Mucosa of descending colon (tissue), 3 donors: Measurements from ENCODE around the gene TAPBPL. TPM values are rescaled to one million over a fixed set of nuclear protein-coding genes. Genes with fewer than 3 reads are reported as not detected.
A peak's percentile ranks its signal among the peaks of the same experiment; 100 is the strongest.
"Not testable (repeated sequence)": the region's sequence is repeated elsewhere in the genome, so short reads cannot be mapped to it uniquely, and the experiment has no call there.

Source experiments
- ATAC-seq: fragments of 200-7000 bp; cut with Tn5 transposase; one replicate; pipeline ENCODE4 v1.9.1; 2020; ENCODE audit warnings: mild to moderate bottlenecking, moderate library complexity
- DNase-seq, 3 donors: peaks; one replicate each; pipeline ENCODE4 v3.0.0-alpha.2; 2020
- H3K36me3 ChIP-seq: fragments of 200-600 bp; one replicate; pipeline ENCODE4 v1.8.0; 2021; ENCODE audit warnings: low read depth, mild to moderate bottlenecking
- H3K4me1 ChIP-seq: fragments of 200-600 bp; one replicate; pipeline ENCODE4 v1.8.0; 2021; ENCODE audit warnings: low read depth, mild to moderate bottlenecking
- H3K4me3 ChIP-seq: fragments of 200-600 bp; one replicate; pipeline ENCODE4 v1.8.0; 2021; ENCODE audit warnings: mild to moderate bottlenecking
- H3K9me3 ChIP-seq: fragments of 200-600 bp; one replicate; pipeline ENCODE4 v1.8.0; 2021; ENCODE audit warnings: mild to moderate bottlenecking
- intact Hi-C, 2 donors: fragments of 100-400 bp; cut with DNase I in 1 of 2; cut with micrococcal nuclease in 1 of 2; formaldehyde crosslinking; loops; one replicate each; pipeline versions ENCODE4 v1.11.0 to v1.11.1; 2022; cut with DNase I, micrococcal nuclease
- total RNA-seq, 3 donors: library from RNA; stranded (reverse); fragmentation: NEBNext Ultra II Directional in 2 of 3; extraction: Animal tissue kit (Norgen Biotek cat#: 25700) in 2 of 3; gene quantifications; one replicate each; pipeline versions ENCODE4 v1.2.1 to v1.2.4, GENCODE V29; 2021 to 2023
- TF ChIP-seq, protein P1 (sequence below): fragments of 200-600 bp; IDR thresholded peaks from one replicate; pipeline ENCODE4 v1.8.0; 2022; ENCODE audit warnings: antibody characterized with exemption, mild to moderate bottlenecking
- donor health status: DM: no; HTN: no; CAD: no; lungs with moderate emphysema.
- donor health status: DM: no; HTN: no; CAD: no.
- donor health status: DM: no; HTN: yes; CAD: no.

Gene TAPBPL
- total RNA-seq, 3 donors from 2014 or later = 40.9 to 107 (median 72.0) TPM

DNA sequence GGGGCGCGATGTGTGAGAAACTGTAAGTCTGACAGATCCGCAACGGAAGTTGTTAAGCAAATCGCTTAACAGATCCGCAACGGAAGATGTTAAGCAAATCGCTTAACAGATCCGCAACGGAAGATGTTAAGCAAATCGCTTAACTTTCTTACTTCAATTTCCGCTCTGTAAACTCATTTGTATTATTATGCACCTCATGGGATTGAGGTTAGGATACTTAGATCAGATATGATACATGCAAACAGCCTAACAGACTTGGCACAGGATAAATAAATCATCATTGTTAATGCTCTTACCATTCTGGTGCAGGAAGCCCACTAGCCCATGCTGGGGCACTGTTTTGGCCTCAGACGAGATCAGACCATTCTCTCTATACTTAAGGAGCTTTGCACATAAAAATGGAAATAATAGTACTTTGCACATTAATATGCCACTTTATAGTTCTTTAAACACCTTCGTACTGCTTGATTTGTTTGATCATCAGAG lies 42.5 kb downstream of the TAPBPL start:
- TF ChIP-seq, protein P1, sequence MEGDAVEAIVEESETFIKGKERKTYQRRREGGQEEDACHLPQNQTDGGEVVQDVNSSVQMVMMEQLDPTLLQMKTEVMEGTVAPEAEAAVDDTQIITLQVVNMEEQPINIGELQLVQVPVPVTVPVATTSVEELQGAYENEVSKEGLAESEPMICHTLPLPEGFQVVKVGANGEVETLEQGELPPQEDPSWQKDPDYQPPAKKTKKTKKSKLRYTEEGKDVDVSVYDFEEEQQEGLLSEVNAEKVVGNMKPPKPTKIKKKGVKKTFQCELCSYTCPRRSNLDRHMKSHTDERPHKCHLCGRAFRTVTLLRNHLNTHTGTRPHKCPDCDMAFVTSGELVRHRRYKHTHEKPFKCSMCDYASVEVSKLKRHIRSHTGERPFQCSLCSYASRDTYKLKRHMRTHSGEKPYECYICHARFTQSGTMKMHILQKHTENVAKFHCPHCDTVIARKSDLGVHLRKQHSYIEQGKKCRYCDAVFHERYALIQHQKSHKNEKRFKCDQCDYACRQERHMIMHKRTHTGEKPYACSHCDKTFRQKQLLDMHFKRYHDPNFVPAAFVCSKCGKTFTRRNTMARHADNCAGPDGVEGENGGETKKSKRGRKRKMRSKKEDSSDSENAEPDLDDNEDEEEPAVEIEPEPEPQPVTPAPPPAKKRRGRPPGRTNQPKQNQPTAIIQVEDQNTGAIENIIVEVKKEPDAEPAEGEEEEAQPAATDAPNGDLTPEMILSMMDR = no peak
- Histone ChIP-seq H3K9me3 (no peaks in the 10 kb centered on the region), H3K4me3 (peak overlapping the region; percentile 48), H3K4me1 (peaks cover 19% of the 10 kb centered on the region), H3K36me3 (no peaks in the 10 kb centered on the region)
- intact Hi-C loops = loop anchor here in 1 of 2 donors (5.0 kb wide), 1 partner anchor 43 kb away; no protein-coding TSS in a partner anchor
- DNase-seq (no peak), ATAC-seq (peak; percentile 47)

DNA sequence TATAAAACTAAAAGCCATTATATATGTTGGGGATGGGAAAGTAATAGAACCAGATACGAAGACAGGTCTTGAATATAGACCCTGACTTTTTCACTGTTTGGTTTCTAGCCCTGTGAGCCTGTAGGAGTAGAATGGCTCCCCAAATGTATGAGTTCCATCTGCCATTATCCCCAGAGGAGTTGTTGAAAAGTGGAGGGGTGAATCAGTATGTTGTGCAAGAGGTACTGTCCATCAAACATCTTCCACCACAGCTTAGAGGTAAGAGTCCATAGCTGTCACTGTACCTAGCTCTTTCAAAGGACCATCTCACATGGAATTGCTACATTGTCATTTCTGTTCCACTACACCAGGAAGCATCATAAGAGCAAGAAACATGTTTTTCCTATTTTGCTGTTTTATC lies 43.1 kb downstream of the TAPBPL start:
- ATAC-seq (no peak), DNase-seq (no peak)
- Histone ChIP-seq H3K9me3 (no peaks in the 10 kb centered on the region), H3K4me3 (no peak overlapping the region), H3K4me1 (peaks cover 19% of the 10 kb centered on the region), H3K36me3 (no peaks in the 10 kb centered on the region)
- TF ChIP-seq, protein P1 = no peak
- intact Hi-C loops = loop anchor here in 1 of 2 donors (5.0 kb wide), 1 partner anchor 42 kb away; no protein-coding TSS in a partner anchor

DNA sequence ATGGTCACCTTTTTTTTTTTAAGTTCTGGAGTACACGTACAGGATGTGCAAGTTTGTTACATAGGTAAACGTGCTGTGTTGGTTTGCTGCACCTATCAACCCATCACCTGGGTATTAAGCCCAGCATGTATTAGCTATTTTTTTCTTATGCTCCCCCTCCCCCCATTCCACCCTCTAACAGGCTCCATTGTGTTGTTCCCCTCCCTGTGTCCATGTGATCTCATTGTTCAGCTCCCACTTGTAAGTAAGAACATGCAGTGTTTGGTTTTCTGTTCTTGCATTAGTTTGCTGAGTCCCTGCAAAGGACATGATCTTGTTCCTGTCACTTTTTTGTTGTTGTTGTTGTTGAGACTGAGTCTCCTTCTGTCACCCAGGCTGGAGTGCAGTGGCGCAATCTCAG lies 45.4 kb downstream of the TAPBPL start:
- DNase-seq = not testable (repeated sequence)

DNA sequence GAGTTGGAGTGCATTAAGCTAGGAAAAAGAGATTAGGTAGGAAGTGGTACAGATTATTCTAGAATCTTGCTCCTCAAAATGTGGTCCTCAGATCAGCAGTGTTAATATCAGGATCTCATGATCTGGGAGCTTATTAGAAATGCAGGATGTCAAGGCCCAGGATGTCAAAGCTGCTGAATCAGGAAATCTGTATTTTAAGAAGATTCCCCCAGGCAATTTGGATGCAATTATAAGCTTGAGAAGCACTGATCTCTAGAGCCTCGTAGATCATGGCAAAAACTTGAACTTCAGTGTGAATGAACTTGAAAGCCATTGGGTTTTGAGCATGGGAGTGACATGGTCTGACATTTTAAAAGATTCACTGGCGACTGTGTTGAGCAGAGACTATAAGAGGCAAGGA lies 48.6 kb downstream of the TAPBPL start:
- H3K4me3 ChIP-seq = no peak overlapping the region
- no peaks in the 10 kb centered on the region for H3K9me3 ChIP-seq
- H3K36me3 ChIP-seq = no peaks in the 10 kb centered on the region
- no peak for ATAC-seq
- H3K4me1 ChIP-seq = peaks cover 3% of the 10 kb centered on the region
- intact Hi-C loops = no loop called here
- DNase-seq = no peak
- TF ChIP-seq, protein P1 = no peak

More for the DNA sequence above, 45.4 kb downstream of the TAPBPL start:
- H3K9me3 ChIP-seq, H3K4me3 ChIP-seq, H3K36me3 ChIP-seq, ATAC-seq, intact Hi-C loops: not testable (repeated sequence)
- peaks cover 18% of the 10 kb centered on the region for H3K4me1 ChIP-seq

DNA sequence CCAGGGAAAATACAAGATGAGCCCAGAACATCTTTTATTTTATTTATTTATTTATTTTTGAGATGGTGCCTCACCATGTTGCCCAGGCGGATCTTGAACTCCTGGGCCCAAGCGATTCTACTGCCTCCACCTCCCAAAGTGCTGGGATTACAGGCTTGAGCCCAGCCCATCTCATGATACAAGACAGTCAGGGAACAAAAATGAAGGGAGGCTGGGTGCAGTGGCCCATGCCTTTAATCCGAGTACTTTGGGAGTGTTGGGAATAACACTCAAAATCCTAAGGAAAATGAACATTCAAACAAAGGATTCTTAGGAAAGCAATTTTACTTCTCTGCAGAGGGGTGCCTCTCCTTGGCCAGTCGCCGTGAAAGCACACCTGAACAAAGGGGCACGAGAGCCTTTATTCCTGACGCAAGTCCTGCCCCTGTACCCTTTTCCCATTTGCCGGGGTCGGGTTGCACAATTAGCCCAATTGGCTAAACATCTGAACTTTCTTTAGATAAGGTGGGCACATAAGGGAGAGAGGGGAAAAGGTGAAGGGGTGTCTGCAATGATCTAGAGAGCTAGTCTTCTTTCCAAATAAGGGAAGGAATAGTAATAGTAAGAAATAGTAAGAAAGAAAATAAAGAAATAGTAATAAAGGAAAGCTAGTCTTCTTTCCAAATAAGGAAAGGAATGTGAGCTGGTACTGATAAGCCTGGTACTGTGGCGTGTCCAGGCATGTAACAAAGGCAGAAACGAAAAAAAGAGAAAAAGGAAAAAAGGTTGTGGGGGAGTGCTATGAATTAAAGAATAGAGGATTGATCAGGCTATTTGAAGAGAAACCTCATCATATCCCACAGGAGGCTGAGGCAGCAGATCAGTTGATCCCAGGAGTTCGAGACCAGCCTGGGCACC lies 55.5 kb downstream of the TAPBPL start:
- Histone ChIP-seq H3K4me3 (no peak overlapping the region), H3K9me3 (no peaks in the 10 kb centered on the region), H3K4me1 (no peaks in the 10 kb centered on the region), H3K36me3 (no peaks in the 10 kb centered on the region)
- DNase-seq (no peak), ATAC-seq (no peak)
- TF ChIP-seq, protein P1 = no peak
- intact Hi-C loops = no loop called here

DNA sequence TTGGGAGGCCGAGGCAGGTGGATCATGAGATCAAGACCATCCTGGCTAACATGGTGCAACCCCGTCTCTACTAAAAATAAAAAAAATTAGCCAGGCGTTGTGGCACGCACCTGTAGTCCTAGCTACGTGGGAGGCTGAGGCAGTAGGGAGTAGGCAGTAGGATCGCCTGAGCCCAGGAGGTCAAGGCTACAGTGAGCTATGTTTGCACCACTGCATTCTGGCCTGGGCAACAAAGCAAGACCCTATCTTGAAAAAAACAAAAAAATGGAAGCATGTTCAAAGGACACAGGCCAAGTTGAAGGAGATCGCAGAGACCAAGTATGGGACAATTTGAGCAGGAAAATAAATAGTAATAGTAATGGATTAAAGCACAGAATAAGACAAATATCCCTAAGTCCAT lies 56.2 kb downstream of the TAPBPL start:
- intact Hi-C loops = no loop called here
- Histone ChIP-seq H3K36me3 (no peaks in the 10 kb centered on the region), H3K4me1 (no peaks in the 10 kb centered on the region), H3K9me3 (no peaks in the 10 kb centered on the region), H3K4me3 (no peak overlapping the region)
- no peak for DNase-seq
- no peak for ATAC-seq
- TF ChIP-seq, protein P1 = no peak
